Activated CD4-positive, alpha-beta T cell treated with anti-CD3 and anti-CD28 coated beads, Interleukin-2, amount 50 U/mL, for 16 hours (primary cell): ENCODE results near the gene FBXO10.

ENCODE experiments used
- DNase-seq: peaks from one replicate; pipeline ENCODE4 v3.0.0-alpha.2; 2020

Gene FBXO10

DNA sequence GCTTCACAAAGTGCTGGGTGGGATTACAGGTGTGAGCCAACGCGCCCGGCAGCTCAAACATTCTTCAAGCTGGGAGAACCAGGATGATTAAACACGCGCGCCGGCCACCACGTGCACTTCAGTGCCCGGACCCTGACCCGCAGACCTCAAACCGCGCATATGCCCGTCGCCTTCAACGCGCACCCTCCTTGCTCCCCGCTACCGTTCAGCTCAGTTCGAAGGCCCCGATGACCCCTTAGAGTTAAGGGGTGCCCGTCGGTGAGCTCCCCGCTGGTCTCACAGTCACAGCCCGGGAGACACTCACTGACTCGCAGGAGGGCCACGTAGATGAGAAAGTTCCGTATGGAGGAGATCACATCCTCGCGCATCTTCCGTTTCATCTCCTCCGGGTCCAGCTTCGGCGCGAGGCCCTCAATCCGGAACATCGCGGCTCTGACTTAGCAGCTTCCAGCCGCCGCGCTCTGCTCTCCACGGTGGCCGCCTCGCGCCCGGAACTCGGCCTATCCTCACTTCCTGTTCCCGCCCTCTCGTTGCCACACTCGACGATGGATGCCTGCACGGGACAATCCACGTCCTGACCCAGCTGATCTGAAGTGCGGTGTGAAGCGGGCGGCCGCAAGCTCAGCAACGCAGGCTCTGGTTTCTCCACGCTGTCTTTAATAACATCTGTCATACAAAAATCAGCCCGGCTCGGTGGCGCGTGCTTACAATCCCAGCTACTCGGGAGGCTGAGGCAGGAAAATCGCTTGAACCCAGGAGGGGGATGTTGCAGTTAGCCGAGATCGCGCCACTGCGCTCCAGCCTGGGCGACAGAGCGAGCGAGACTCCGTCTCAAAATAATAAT lies 16.1 kb upstream of the FBXO10 start, which contains the start of gene TOMM5:
TOMM5 (minus strand) TSS at position 490 of the 844 bp plus-strand sequence; CDS start at position 425, 65 bp downstream.
- peak; percentile 94 for DNase-seq

DNA sequence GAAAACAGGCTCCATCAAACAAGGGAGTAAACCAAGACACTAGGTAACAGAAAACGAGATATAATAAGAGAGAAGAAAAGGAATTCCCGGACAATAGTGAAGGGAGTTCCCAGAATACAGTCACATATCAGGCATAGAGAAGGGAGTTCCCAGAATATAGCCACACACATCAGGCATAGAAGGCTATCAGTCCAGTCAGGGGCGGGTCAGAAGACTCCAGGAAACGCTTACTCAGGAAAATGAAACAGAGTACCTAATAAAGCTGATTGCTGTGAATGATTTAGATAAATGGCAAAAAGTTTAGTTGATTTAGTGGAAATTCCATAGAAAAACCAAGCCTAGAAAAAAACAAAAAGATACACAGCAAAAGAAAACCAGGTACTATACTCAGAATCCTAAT lies 11.3 kb upstream of the FBXO10 start:
- no peak for DNase-seq

DNA sequence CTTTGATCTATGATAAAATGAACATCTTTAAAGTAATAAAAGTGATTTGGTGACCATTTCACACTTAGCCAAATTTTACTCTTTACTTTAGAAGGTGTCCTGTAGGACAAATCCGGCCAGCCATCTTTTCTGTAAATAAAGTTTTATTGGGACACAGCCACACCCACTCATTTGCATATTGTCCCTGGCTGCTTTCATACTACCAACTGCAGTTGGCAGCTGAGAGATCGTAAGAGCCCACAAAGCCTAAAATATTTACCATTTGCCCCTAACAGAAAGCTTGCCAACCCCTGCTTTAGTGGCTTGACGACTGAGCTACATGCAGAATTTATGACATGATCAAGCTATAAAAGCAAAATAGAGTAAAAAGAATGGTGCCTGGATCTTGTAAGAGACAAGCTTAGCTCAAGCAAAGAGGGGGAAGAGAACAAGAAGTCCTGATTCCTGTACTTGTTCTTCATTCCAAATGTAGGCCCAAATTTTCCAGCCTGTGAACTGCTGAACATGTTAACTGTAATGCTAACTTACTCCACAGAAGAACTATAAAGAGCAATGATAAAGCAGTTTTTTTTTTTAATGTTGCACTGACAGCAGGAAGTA lies 7.4 kb upstream of the FBXO10 start:
- DNase-seq = no peak

DNA sequence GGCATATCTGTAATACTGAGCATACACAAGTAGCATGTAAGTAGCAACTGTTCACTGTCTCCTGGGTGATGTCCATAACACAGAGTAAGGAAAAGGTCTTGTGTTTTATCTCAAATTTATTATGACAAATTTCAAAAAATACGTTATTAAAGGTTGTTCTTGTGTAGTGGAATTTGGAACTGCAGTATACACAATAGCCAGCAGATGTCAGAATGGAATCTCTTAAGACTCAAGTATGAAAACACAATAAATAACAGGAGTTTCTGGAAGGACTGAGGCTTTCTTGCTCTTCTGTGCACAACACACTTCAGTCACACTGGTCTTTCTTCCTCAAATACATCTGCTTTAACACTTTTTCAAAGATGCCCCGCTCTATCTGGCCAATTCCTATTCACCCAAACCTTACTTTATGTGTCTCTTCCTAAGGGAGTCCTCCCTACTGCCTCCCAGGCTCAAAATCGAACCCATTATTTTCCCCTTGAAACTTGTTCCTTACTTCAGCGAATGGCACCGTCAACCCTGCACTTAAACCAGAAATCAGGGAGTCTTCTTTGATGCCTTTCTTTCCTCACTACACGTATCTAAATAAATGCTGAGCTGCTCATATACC lies 6.5 kb upstream of the FBXO10 start:
- DNase-seq = peak; percentile 26

DNA sequence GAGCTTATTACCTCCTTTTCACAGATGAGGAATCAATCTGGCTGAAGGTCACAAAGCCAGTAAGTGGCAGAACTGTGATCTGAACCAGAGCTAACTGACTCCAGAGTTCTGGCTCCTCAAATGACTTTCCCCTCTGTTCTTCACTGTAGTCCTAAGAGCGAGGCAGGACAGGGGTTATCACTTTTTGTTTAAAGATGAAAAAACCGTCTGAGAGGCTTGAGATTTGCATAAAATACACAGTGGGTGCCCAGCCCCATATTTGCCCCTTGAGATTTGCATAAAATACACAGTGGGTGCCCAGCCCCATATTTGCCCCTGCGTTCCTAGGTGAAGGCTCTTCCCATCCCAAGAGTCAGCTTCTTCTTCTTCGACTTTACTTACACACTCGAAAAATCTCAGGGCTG lies 667 bp downstream of the FBXO10 start:
- no peak for DNase-seq

DNA sequence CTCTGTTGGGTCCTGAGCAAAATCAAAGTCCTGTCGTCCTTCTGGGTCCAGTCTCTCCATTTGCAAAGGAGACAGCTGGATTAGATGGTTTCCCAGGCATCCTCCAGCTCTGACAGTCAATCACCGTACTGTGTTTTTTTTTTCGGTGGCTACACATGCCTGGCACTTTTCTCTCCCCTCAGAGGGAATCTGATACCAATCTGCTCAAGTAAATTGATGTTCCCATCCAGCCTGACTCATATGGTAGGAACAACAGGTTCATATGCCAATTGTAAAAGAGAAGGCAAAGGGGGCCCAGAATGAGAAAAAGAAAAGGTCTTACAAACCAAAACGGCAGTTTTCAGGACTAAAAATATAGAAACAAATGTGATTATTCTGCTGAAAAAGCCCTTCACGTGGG lies 1.2 kb downstream of the FBXO10 start:
- DNase-seq = no peak

DNA sequence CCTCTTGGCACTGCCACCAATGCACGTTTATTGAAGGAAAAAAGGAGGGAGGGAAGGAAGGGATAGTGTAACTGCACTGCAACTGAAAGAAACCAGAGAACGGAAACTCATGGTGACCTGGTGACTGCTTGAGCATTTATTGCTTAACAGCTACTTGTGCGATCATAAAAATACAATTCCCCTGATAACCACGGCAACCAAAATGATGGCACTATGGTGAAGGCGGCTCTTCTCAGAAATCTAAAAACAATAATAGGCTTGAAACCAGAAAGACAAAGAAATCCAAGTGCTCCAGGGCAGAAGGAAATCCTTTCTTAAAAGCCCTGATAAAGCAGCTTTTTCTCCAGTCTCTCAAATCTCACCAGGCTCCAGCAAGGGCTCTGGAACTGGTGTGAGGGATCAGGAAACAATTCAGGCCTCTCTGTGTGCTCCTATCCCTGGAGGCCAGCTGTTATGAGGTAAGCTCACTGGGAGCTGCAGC lies 1.9 kb downstream of the FBXO10 start:
- no peak for DNase-seq

DNA sequence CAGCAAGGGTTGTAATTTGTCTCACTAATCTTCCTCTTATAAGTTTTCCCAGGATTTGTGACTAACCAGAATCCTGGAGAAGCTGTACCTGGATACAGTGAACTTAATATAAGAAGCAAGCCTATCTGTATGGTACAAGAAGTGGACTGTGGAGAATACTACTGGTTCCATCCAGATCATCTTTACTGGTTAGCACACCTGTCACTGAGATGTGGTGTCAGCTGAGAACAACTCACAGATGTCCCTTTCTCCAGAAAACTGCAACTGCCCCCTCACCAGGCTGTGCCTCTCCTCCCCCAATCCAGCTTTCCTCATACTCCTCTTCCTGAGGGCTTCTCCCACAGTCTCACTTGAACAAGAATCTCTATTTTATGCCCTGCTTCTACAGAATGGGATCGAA lies 4.9 kb downstream of the FBXO10 start:
- DNase-seq = no peak

DNA sequence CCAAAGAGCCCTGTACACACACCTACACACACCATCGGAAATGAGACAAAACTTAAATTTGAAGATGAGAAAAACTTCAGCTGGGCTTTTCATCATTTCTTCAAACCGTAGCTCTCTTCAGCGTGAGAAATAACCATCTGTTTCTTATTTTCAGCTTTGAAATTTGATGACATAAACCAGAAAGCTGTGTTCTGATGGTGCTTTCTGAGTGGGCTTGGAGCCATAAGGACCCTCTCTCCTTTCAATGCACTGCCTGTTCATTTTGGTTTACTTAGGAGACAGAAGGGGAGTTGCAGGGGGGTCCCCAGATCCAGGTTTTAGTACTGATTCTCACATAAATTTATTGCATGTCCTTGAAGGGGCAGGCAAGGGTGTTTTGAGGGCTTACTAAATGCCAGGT lies 9.5 kb downstream of the FBXO10 start:
- DNase-seq = no peak

DNA sequence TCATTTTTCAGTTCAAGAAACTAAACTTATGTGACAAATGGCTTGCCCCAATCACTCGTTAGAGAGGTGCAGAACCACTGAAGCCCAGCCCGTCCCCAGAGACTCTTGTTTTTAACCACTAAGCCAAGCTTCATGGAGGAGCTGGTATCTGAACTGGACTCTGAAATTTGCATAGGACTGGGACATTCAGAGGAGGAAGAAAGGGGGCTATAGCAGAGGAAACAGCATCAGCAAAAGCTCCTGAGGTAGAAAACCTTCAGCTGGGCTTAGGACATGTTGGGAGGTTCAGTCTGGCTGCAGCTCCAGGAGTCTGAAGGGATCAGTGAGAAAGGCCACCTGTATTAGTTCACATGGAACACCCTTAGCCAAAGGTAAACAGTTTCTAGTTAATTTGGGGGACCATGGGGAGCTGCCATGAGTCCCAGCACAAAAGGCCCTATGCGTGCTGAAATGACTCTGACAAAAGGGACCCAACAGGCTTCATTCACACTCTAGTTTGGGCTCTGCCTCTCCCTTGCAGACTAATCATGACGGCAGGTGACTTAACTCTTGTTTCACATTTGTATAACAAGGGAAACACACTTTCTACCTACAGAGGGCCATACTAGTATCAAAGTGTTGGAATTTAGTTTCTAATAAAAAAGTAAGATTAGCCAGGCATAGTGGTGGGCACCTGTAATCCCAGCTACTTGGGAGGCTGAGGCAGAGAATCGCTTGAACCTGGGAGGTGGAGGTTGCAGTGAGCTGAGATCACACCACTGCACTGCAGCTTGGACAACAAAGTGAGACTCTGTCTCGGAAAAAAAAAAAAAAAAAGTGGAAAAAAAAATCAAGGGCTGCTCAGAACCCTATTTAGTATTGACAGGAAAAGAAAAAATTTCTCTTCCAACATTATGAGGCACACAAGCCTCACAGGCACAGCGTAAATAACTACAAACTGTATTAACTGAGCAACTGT lies 10.2 kb downstream of the FBXO10 start:
- DNase-seq = no peak

DNA sequence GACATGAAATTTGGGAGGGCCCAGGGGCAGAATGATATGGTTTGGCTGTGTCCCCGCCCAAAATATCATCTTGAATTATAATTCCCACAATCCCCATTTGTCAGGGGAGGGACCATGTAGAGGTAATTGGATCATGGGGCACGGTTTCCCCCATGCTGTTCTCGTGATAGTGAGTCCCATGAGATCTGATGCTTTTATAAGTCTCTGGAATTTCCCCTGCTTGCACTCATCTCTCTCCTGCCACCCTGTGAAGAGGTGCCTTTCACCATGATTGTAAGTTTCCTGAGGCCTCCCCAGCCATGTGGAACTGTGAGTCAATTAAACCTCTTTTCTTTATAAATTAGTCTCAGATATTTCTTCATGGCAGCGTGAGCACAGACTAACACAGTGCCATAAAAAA lies 11.3 kb downstream of the FBXO10 start:
- no peak for DNase-seq

DNA sequence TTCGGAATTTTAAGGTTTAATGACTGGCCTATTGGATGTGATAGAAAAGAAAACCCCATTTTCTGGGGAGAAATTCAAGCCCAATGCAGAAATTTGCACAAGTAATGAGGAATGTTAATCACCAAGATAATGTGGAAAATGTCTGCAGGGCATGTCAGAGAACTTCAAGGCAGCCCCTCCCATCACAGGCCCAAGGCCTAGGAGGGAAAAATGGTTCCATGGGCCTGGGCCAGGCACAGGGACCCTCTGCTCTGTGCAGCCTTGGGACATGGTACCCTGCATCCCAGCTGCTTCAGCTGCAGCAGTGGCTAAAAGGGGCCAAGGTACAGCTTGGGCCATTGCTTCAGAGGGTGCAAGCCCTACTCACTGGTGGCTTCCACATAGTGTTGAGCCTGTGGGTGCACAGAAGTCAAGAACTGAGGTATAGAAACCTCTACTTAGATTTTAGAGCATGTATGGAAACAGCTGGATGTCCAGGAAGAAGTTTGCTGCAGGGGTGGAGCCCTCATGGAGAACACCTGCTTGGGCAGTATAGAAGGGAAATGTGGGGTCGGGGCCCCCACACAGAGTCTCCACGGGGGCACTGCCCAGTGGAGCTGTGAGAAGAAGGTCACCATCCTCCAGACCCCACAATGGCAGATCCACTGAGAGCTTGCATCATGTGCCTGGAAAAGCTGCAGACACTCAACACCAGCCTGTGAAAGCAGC lies 12.2 kb downstream of the FBXO10 start:
- no peak for DNase-seq

DNA sequence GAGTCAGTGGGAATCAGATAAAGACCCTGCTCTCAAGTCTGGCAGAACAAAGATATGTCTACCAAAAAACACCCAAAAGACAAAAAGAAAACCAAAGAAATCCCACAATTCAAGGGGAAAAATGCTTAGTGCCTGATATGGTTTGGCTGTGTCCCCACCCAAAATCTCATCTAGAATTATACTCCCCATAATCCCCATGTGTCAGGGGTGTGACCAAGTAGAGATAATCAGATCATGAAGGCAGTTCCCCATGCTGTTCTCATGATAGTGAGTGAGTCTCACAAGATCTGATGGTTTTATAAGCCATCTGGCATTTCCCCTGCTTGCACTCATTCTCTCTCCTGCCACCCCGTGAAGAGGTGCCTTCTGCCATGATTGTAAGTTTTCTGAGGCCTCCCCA lies 13.4 kb downstream of the FBXO10 start:
- DNase-seq = no peak

DNA sequence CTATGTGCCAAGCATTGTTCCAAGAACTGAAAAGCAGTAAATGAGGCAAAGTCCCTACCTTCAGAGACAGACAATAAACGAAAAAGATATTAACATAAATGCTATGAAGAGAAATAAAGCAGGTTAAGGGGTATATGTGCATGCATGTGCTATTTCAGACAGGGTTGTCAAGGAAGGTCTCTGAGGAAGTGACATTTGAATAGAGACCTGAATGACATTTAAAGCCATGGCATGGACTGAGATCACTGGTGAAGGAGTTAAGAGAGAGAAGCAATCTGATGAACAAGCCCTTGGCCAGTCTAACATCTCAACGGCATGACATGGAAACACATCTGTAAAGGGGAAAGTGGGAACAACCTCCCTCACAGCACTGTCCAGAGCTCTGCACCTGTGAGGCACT lies 14.5 kb downstream of the FBXO10 start:
- no peak for DNase-seq

DNA sequence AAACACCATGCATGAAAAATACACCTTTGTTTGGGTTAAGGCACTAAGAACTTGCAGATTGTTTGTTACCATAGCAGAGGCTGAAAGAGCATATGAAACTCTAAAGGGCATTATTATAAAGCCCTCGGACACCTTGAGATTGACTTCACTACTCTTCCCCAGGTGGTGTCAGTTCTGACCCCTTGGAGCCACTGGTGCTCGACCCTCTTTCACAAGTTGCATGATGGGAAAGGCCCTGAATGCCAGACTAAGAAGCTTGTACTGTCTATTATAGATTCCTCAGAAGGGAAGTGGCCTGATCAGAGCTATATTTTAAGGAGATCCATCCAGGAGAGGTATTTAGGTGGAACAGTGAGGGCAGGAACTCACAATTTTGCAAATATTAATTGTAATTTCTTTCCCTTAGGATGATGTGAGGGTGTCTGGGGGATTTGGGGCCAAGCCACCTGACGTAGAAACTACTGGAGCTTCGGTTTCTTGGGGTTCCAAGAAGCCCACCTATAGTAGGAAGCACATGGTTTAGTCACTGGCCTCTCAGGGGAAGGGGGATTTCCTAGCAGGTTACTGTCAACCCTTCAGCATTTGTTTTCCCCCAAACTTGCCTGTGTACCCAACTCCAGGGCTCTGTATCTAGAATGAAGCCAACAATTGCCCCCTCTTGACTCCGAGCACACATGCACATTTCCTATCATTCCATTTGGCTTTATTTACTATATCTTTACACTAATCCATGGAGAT lies 16.2 kb downstream of the FBXO10 start:
- DNase-seq = no peak

DNA sequence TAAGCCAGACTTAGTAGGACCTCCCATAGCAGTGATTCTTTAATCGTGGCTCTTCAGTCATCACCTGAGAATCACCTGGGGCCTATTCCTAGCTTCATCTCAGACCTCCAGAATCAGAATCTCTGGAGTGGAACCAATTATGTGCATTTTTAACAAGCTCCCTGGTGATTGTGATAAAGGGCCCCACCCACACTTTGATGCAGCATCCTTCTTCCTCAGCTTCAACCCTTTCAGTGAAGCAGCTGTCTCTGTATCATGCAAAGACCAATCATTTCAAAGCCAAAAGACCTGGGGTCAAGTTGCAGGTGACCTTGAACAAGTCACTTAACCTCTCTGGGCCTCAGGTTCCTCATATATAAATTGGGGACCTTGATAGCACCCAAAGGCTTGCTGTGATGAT lies 17.1 kb downstream of the FBXO10 start:
- DNase-seq = no peak

DNA sequence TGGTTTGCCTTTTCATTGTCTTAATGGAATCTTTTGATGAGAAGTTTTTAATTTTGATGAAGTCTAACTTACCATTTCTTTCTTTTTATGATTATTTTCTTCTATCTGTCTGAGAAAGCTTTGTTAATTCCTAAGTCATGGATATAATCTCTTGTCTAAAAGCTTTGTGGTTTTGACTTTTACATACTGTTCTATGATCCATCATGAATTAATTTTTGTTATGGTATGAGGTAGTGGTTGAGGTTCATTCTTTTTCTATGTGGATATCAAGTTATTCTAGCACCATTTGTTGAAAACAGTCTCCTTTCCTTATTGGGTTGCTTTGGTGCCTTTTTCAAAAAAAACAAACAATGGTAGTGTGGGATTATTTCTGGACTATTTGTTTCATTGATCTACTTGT lies 20.4 kb downstream of the FBXO10 start:
- DNase-seq = no peak

DNA sequence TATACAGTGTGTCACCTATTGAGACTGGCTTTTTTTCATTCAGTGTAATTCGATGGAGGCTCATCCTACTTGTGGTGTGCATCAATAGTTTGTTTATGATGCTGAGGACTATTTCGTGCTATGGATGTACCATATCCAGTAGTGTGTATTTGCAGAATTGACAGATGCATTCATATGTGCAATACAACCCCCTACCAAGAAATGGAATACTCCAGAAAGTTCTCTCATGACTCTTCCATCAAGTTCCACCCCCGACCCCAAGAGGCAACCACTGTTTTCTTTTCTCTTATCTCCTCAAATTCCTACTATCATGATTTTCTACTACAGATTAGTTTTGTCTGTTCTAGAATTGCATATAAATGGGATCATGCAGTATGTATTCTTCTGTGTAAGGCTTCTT lies 21.9 kb downstream of the FBXO10 start:
- DNase-seq = no peak

DNA sequence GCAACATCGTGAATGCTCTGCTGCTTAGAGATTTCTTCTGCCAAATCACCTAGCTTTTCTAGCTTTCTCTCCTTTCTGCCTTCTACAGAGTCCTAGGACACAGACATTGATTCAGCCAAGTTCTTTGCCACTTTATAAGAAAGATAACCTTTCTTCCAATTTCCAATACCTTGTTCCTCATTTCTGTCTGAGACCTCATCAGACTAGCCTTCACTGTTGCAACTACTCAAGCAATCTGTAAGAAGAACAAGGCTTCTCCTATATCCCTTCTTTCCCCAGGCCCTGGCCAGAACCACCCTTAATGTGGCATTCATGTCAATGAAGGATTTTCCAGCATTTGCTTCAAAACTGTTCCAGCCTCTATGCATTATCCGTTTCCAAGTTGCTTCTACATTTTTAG lies 24.3 kb downstream of the FBXO10 start:
- DNase-seq = no peak

DNA sequence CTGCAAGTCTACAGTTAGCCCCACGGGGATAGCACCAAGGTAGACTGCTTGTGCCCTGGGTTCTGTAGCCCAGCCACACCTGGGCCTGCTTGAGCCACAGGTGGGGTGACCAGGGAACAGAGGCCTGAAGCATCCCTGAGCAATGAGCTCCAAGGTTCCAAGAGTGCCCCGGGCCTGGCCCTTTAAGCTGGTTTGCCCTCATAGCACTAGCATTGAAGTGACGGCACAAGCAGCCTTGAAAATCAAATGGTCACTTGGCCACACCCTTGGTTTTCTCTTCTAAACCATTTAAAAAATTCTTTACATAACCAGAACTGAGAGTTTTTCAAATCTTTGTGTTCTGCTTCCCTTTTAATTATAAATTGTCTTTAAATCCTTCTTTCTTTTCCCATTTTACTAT lies 24.7 kb downstream of the FBXO10 start:
- DNase-seq = no peak

DNA sequence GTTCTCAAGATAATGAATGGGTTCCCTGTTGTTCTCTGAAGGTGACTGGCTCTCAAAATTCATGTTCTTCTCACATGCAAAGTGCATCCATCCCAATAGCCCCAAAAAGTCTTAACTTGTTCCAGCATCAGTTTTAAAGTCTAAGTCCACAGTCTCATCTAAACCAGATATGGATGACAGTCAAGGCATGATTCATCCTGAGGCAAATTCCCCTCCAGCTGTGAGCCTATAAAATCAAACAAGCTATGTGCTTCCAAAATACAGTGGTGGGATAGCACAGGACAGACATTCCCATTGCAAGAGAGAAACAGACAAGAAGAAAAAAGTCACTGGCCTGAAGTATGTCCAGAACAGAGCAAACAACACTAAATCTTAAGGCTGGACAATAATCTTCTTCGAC lies 25.4 kb downstream of the FBXO10 start:
- DNase-seq = no peak

DNA sequence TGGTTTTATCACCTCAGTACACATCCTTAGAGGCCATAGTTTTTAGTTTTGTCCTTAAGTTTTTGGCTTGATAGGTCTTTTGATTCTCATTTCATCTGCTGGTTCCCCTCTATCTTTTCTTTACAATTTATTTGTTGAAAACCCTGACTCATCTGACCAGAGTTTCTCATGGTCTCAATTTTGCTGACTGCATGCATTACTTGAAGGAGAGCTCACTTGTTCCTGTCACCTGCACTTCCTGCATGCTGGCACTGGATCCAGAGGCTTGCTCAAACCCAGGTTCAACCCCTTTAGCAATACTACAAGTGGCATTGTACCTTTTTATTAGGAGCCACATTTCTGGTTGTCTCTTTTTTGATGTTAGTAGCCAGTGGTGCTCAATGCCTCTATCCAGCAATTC lies 26.7 kb downstream of the FBXO10 start:
- no peak for DNase-seq
